Esophagus squamous epithelium (tissue), 4 donors: ENCODE results near the gene SIRT6.

Experiments used
- CTCF ChIP-seq, 6 experiments: fragments of 450-650 bp in 4 of 6; fragments of 200-600 bp in 2 of 6; sonication (generic) in 2 of 6; IDR thresholded peaks; one replicate each; pipeline ENCODE4 v1.5.1; 2016 to 2019; ENCODE audit warnings: antibody characterized with exemption in 6 of 6, mild to moderate bottlenecking in 4 of 6, moderate library complexity in 4 of 6
- POLR2A ChIP-seq, 4 donors: fragments of 450-650 bp; IDR thresholded peaks; one replicate each; pipeline ENCODE4 v1.6.1; 2017; ENCODE audit warnings: antibody characterized with exemption in 4 of 4, mild to moderate bottlenecking in 4 of 4, moderate library complexity in 3 of 4

DNA sequence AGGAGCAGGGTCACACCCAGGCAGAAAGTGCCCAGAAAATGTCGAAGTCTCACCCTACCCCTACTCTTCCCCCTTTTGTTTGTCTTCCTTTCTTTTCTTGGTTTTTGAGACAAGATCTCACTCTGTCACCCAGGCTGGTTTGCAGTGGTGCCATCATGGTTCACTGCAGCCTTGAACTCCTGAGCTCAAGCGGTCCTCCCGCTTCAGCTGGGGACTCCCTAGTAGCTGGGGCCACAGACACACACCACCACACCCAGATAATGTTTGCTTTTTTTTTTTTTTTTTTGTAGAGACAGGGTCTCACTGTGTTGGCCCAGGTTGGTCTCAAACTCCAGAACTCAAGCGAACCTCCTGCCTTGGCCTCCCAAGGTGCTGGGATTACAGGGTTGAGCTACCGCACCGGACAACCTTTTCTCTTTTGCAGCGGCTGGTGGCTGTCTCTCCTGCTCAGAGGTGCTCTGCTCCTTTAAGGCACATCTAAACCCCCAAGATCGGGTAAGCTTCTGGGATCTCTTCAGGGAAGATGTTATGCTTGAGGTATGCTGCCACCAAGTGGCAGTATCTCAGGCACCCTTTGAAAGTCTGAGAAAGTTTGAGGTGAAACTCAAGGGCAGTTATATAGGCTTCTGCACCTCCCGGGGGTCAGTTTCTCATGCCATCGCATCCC is 24.6 kb upstream of the SIRT6 start:
- no peak for TF ChIP-seq POLR2A (IDR thresholded peaks at IDR 0.05)
- TF ChIP-seq CTCF (IDR thresholded peaks at IDR 0.05) = peak in 1 of 6 experiments; percentile 9
